OCI-LY3 (cell line): ENCODE data around the gene SPECC1.

Experiments
- CTCF ChIP-seq: fragments of 200-600, 300-600 bp; sonication (generic); IDR thresholded peaks from 2 replicates; pipeline ENCODE4 v1.5.1; 2014; ENCODE audit warnings: antibody characterized with exemption, low read length, low read depth
- EZH2phosphoT487 ChIP-seq: fragments of 200-600 bp; shearing (Covaris generic); IDR thresholded peaks from 2 replicates; pipeline ENCODE4 v1.6.1; 2018; ENCODE audit warnings: antibody characterized with exemption, mixed run types, low read depth

GRCh38 chr17:20051624-20052023, 42.5 kb downstream of the SPECC1 start:
- no peak for TF ChIP-seq CTCF
- no peak for TF ChIP-seq EZH2phosphoT487
